Eye (tissue), 1 donor: ENCODE results near the gene HOXC4.

Experiments used
- DNase-seq: peaks from one replicate; pipeline ENCODE4 v3.0.0-alpha.2; 2015

The HOXC4 gene

DNA sequence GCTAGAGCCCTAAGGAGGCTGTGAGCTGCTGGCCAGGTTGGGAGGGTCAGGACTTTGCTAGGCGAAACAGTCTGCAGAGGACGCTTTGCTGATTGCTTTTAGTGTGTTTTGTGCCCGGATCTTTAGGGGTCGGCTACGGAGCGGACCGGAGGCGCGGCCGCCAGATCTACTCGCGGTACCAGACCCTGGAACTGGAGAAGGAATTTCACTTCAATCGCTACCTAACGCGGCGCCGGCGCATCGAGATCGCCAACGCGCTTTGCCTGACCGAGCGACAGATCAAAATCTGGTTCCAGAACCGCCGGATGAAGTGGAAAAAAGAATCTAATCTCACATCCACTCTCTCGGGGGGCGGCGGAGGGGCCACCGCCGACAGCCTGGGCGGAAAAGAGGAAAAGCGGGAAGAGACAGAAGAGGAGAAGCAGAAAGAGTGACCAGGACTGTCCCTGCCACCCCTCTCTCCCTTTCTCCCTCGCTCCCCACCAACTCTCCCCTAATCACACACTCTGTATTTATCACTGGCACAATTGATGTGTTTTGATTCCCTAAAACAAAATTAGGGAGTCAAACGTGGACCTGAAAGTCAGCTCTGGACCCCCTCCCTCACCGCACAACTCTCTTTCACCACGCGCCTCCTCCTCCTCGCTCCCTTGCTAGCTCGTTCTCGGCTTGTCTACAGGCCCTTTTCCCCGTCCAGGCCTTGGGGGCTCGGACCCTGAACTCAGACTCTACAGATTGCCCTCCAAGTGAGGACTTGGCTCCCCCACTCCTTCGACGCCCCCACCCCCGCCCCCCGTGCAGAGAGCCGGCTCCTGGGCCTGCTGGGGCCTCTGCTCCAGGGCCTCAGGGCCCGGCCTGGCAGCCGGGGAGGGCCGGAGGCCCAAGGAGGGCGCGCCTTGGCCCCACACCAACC lies 23.9 kb upstream of the HOXC4 start:
- no peak for DNase-seq

DNA sequence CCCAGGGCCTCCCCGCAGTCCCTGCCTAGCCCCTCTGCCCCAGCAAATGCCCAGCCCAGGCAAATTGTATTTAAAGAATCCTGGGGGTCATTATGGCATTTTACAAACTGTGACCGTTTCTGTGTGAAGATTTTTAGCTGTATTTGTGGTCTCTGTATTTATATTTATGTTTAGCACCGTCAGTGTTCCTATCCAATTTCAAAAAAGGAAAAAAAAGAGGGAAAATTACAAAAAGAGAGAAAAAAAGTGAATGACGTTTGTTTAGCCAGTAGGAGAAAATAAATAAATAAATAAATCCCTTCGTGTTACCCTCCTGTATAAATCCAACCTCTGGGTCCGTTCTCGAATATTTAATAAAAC lies 23.2 kb upstream of the HOXC4 start:
- no peak for DNase-seq

DNA sequence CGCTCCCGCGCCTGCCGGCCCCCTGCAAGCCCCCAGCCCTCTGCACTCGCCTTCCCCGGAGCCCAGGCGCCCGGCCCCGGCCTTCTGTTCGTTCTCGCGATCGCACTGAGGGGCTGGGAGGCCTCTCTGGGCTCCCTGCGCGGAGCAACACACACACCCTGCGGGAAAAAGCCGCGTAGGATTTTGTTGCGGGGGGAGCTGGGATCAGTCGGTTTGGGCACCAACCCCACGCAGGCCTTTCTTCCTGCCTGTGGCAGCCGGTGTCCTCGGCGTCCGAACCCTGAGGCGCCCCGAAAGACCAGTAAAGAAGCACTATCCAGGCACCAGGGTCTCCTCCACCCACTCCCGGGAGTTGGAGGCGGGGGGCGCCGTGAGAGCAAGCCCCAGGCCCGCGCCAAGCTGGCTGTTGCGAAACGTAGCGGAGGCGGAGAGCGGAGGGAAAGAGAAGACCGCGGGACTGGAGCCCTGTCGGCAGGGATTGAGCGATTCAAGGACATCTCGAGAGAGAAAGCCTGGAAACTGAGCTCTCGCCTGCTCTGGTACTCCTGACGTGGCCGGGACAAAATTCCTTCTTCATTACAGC lies 22.7 kb upstream of the HOXC4 start:
- no peak for DNase-seq

GRCh38 chr12:54031480-54031879 lies 22.2 kb upstream of the HOXC4 start:
- no peak for DNase-seq

DNA sequence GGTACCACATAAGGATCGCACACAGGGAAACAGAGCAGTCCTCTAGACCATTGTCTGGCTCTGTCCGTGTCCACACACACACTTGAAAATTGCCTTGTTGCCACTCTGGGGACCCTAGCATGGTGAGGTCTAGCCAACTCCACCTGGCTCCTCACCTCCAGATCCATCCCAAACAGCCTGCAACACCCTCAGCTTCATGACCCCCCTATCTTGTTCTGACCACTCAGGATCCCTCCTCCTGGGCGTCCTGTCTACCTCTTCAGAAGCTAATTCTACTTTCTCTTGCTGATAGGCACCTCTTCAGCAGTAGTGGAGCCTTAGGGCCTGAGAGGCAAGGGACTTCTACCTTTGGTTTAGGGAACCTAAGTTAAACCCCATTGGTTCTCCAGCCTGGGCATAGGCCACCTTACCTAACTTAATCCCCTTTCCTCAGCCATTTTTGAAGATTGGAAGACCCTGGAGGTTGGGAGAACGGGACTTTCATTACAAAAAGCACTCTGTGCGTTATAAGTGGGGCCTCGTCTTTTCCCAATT lies 21.5 kb upstream of the HOXC4 start:
- no peak for DNase-seq

GRCh38 chr12:54032627-54033100 lies 21.0 kb upstream of the HOXC4 start, which contains the start of gene HOXC5:
TSS of gene HOXC5 (plus strand) at chr12:54033050. CDS start at chr12:54033123, 73 bp downstream.
- peak; percentile 92 for DNase-seq

GRCh38 chr12:54033106-54033979 lies 20.3 kb upstream of the HOXC4 start:
- DNase-seq = no peak

GRCh38 chr12:54033980-54034784 lies 19.5 kb upstream of the HOXC4 start:
- no peak for DNase-seq

- no peak for DNase-seq
Observed at GRCh38 chr12:54034785-54035310, 18.8 kb upstream of the HOXC4 start.

DNA sequence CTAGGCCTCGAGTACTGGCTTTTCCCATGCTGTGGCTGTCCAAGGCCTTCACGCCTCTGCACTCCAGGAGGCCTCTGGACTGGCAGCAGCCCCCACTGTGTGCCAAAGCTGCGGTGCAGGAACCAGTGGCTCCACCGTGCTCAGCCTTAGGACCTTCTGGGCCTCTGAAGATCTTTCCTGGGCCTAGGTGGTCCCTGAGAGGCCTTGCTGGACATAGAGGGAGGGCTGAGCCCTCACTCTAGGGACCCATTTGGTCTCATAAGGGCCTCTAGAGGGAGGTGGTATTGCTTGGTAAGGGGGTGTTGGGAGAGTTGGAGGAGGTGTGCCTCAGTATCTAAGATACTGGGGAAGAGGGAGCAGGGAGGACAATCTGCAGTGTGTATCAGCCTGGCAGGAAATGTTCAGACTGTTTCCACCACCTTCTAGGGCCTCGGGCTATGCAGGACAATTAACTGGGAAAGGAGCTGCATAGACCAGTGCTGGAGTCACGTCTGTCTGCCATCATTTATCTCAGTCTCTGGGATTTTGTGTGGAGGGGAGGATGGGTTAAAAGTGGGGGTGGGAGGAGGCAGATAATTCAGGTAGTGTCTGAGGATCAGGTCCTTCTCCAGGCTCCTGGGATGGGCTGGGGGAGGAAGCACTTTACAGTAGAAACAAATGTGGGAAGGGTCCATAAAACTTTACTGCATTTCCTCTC lies 17.9 kb upstream of the HOXC4 start:
- DNase-seq = no peak

DNA sequence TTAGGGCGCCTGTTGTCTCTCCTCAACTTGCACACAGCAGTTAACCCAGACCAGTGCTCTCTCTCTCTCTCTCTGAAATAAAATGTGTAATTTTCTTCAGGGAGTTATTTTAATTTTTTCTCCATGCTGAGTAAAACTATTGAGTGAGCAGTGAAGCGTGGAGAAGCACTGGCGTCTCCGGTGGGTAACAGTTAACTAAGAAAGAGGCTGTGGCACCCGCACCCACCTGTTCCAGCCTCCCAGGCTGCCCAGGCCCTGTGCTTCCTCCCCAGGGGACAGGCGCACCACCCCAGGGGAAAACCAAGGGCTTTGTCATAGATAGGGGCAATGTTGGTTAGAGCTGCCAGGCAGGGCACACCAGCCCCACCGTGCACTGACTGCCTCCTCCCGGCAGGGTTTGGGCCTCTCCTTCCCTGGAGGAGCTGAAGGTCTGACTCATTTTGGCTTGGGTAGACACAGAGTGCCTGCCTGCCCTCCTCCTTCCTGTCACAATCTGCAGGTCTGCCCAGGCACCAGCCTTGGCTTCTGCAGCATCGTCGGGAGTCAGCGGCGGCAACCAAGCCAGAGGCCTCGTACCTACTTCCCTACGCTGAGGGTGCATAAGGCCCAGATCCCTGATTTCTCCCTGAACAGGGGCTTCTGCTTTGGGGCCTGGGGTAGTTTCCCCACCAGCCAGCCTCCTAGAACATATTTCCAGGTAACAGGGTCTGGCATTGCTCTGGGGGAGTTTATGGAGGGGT lies 16.8 kb upstream of the HOXC4 start:
- DNase-seq = no peak

GRCh38 chr12:54037360-54038283 lies 16.0 kb upstream of the HOXC4 start:
- no peak for DNase-seq

DNA sequence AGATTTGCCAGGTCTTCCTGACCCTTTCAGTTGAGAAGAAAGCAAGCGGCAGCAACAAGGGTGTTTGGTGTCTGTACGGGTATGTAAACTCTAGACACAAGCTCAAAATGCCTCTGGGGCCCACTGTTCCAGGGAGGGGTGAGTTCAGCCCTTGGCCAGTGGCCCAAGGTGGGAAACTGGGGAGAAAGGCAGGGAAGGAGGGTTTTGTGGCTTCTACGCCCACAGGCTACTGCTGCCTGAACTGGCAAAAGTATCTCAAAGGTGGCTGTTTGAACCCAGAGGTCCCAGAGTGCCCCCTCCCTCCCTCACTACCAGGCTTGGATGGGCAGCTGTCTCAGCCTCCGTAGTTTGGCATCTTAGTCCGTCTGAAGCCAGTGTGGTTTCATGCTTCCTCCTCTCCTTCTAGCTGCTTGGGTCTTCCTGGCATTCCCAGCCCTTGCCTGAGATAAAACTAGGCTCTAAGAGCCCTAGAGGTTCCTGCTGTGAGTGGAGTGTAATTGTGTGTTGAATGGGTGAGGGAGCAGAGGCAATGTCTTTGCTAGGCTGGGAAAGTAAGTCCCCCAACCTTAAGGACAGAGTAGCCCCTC lies 15.3 kb upstream of the HOXC4 start:
- DNase-seq = no peak

- DNase-seq = no peak
Observed at GRCh38 chr12:54038871-54039414, 14.7 kb upstream of the HOXC4 start.

DNA sequence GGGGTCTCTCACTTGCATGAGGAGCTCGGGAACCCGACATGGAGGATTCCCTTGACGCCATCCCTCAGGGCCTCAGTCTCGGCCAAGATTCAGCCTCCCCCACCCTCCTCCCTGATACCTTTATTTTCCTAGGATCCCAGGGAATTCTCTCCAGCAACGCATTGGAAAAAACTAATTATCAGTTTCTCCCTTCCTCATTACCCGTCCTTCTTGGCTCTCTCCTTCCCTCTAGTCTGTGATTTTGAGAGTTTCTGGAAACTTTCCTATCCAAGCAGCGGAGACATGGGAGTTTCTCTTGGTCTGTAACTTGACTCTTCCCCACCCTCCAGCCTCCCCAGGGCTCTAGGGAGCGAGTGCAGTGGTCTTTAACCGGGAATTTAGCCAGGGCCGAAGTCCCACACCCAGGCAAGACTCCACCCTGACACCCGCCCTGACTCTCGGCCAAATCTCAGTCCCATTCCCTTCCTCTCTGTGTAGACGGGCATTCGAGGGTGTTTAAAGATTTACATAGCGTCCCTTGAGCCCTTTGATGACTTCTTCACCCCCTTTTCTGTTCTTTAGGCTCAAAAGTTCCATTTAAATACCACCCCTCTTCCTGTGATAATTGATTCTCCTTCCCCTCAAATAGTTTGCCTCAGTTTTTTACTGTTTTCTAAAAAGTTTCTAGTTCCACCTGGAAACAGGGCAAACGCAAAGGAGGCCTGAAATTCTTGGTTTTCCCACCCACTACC lies 14.1 kb upstream of the HOXC4 start:
- no peak for DNase-seq

DNA sequence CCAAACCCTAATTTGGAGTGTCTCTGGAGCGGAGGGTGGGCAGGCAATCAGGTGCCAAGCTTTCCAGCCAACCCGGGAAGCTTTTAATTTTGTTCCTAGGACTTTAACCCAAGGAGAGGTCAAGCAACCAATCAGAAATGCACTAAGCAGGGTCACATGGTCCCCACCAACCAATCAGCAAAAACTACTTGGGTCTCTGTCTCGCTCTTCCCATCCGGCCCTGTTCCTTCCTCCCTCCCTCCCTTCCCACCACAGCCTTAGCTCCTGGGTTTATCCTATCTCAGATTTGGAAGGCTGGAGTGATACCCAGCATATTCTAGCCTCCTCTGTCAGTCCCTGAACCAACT lies 13.5 kb upstream of the HOXC4 start:
- DNase-seq = no peak

GRCh38 chr12:54040648-54041047 lies 13.0 kb upstream of the HOXC4 start:
- DNase-seq = no peak

- DNase-seq = no peak
Observed at GRCh38 chr12:54041097-54041690, 12.4 kb upstream of the HOXC4 start.
